Liver (tissue), 9 donors: ENCODE results near the gene EXOC5. TPM values are rescaled to one million over a fixed set of nuclear protein-coding genes. Genes with fewer than 3 reads are reported as not detected.

Source experiments
- DNase-seq: peaks from one replicate; pipeline ENCODE4 v3.0.0-alpha.2; 2017; ENCODE audit warnings: low spot score
- H3K27ac ChIP-seq, 2 donors: one replicate each; pipeline ENCODE4 v1.7.0; 2013; ENCODE audit warnings: inconsistent platforms in 2 of 2, low read length in 2 of 2, control low read depth in 1 of 2, low read depth in 1 of 2, mild to moderate bottlenecking in 1 of 2
- H3K27me3 ChIP-seq, 4 donors: one replicate each; pipeline versions ENCODE4 v1.6.1 to v1.7.0; 2013; ENCODE audit warnings: low read length in 3 of 4, inconsistent platforms in 1 of 4, mild to moderate bottlenecking in 1 of 4, moderate library complexity in 1 of 4; ENCODE audit not compliant: control insufficient read depth in 4 of 4, insufficient read depth in 4 of 4
- H3K36me3 ChIP-seq, 4 donors: one replicate each; pipeline versions ENCODE4 v1.6.1 to v1.7.0; 2013; ENCODE audit warnings: low read length in 3 of 4, mild to moderate bottlenecking in 3 of 4, low read depth in 1 of 4, moderate library complexity in 1 of 4; ENCODE audit not compliant: control insufficient read depth in 4 of 4, insufficient read depth in 3 of 4
- H3K4me1 ChIP-seq, 4 donors: one replicate each; pipeline versions ENCODE4 v1.6.1 to v1.7.0; 2013; ENCODE audit warnings: low read length in 3 of 4, mild to moderate bottlenecking in 3 of 4, moderate library complexity in 1 of 4; ENCODE audit not compliant: control insufficient read depth in 4 of 4, insufficient read depth in 4 of 4
- H3K4me3 ChIP-seq, 3 donors: one replicate each; pipeline versions ENCODE4 v1.6.1 to v1.7.0; 2013; ENCODE audit warnings: low read length in 3 of 3, control low read depth in 1 of 3, low read depth in 1 of 3, mild to moderate bottlenecking in 1 of 3
- H3K9ac ChIP-seq, 2 donors: one replicate each; pipeline ENCODE4 v1.7.0; 2013; ENCODE audit warnings: low read length in 2 of 2, mild to moderate bottlenecking in 2 of 2, moderate library complexity in 2 of 2, control low read depth in 1 of 2, low read depth in 1 of 2
- H3K9me3 ChIP-seq, 4 donors: one replicate each; pipeline versions ENCODE4 v1.6.1 to v1.7.0; 2013; ENCODE audit warnings: low read length in 3 of 4; ENCODE audit not compliant: control insufficient read depth in 4 of 4
- ATF3 ChIP-seq: IDR thresholded peaks from 2 replicates; pipeline ENCODE4 v1.6.1; 2016; ENCODE audit warnings: antibody characterized with exemption
- CTCF ChIP-seq: fragments of 150-350 bp; IDR thresholded peaks from 2 replicates; pipeline ENCODE4 v1.5.1; 2017; ENCODE audit warnings: improper control_type of control experiment, low read depth, low read length; ENCODE audit not compliant: missing input control
- EGR1 ChIP-seq, 2 donors: IDR thresholded peaks; 2 replicates each; pipeline ENCODE4 v1.6.1; 2016 to 2018; ENCODE audit warnings: antibody characterized with exemption in 2 of 2, low read depth in 2 of 2
- FOXA1 ChIP-seq: IDR thresholded peaks from 2 replicates; pipeline ENCODE4 v1.6.1; 2016; ENCODE audit warnings: antibody characterized with exemption
- FOXA2 ChIP-seq: IDR thresholded peaks from 2 replicates; pipeline ENCODE4 v1.6.1; 2016; ENCODE audit warnings: antibody characterized with exemption
- GABPA ChIP-seq, 2 donors: IDR thresholded peaks in 1 of 2; conservative IDR thresholded peaks in 1 of 2; 2 replicates each; pipeline ENCODE4 v1.6.1; 2016; ENCODE audit warnings: antibody characterized with exemption in 2 of 2, mild to moderate bottlenecking in 1 of 2, moderate library complexity in 1 of 2
- HNF4A ChIP-seq, 2 donors: conservative IDR thresholded peaks; 2 replicates each; pipeline ENCODE4 v1.6.1; 2016; ENCODE audit warnings: antibody characterized with exemption in 2 of 2, mild to moderate bottlenecking in 2 of 2
- JUND ChIP-seq, 2 donors: IDR thresholded peaks; 2 replicates each; pipeline ENCODE4 v1.6.1; 2016; ENCODE audit warnings: antibody characterized with exemption in 2 of 2
- MAX ChIP-seq: IDR thresholded peaks from 2 replicates; pipeline ENCODE4 v1.6.1; 2016; ENCODE audit warnings: antibody characterized with exemption
- NR2F2 ChIP-seq: IDR thresholded peaks from 2 replicates; pipeline ENCODE4 v1.6.1; 2016; ENCODE audit warnings: antibody characterized with exemption
- REST ChIP-seq: IDR thresholded peaks from 2 replicates; pipeline ENCODE4 v1.6.1; 2016; ENCODE audit warnings: antibody characterized with exemption, mild to moderate bottlenecking
- RXRA ChIP-seq, 2 donors: IDR thresholded peaks; 2 replicates each; pipeline ENCODE4 v1.6.1; 2017 to 2018; ENCODE audit warnings: antibody characterized with exemption in 2 of 2, mild to moderate bottlenecking in 1 of 2
- SP1 ChIP-seq: IDR thresholded peaks from 2 replicates; pipeline ENCODE4 v1.6.1; 2018; ENCODE audit warnings: antibody characterized with exemption, mild to moderate bottlenecking
- TAF1 ChIP-seq: conservative IDR thresholded peaks from 2 replicates; pipeline ENCODE4 v1.6.1; 2016; ENCODE audit warnings: antibody characterized with exemption, mild to moderate bottlenecking
- YY1 ChIP-seq: IDR thresholded peaks from 2 replicates; pipeline ENCODE4 v1.6.1; 2016; ENCODE audit warnings: antibody characterized with exemption, mild to moderate bottlenecking
- ZBTB33 ChIP-seq: IDR thresholded peaks from 2 replicates; pipeline ENCODE4 v1.6.1; 2016; ENCODE audit warnings: antibody characterized with exemption
- WGBS: extraction: QIAGEN DNeasy Blood & Tissue Kit; methylation state at CpG from one replicate; pipeline ENCODE4 v1.1.7; 2013; 5-methylcytosine and 5-hydroxymethylcytosine counted together
- polyA plus RNA-seq, 2 donors: library from polyadenylated mRNA; stranded (reverse) in 1 of 2; unstranded in 1 of 2; fragments of 200-250 nt in 1 of 2; fragments of >200 nt in 1 of 2; fragmentation: Nextera tagmentation in 1 of 2; extraction: Ambion mirVana in 1 of 2; gene quantifications; one replicate each; pipeline versions ENCODE4 v1.2.1 to v1.2.3, GENCODE V29; 2013 to 2015
- total RNA-seq, 2 donors: library from RNA; depleted of rRNA; stranded (reverse); fragments of >200 nt; gene quantifications; one replicate each; pipeline ENCODE4 v1.2.3, GENCODE V29; 2014
- donor health status: healthy.
- donor health status: healthy.
- donor health status: healthy.
- donor health status: healthy.
- donor health status: healthy.

The EXOC5 gene
- total and polyA plus RNA-seq, 4 donors = 7.9 to 28.9 (median 20.8) TPM

GRCh38 chr14:57277062-57277461 lies 8.4 kb upstream of the EXOC5 start:
- H3K36me3 ChIP-seq = peaks cover 3 to 27% (median 12%) of the 10 kb centered on the region in 4 donors
- WGBS = 97% methylated on average over 3 of the region's 3 CpGs
- no peaks in the 10 kb centered on the region for H3K27me3 ChIP-seq
- no peak for DNase-seq
- no peak for TF ChIP-seq NR2F2
- no peak for TF ChIP-seq HNF4A (conservative IDR thresholded peaks at IDR 0.05)
- no peak for TF ChIP-seq ZBTB33
- no peak for TF ChIP-seq RXRA (IDR thresholded peaks at IDR 0.05)
- no peak for TF ChIP-seq CTCF
- TF ChIP-seq YY1 = no peak
- no peak for TF ChIP-seq FOXA2
- no peak for TF ChIP-seq GABPA (IDR thresholded peaks at IDR 0.05 in 1 of 2, conservative IDR thresholded peaks at IDR 0.05 in 1 of 2)
- no peak for TF ChIP-seq SP1
- no peak for TF ChIP-seq FOXA1
- no peak for TF ChIP-seq EGR1 (IDR thresholded peaks at IDR 0.05; ENCODE audit: low read depth in 2 of 2)
- no peak for TF ChIP-seq JUND (IDR thresholded peaks at IDR 0.05)
- TF ChIP-seq REST = no peak
- TF ChIP-seq TAF1 = no peak
- no peak for TF ChIP-seq MAX
- no peak for TF ChIP-seq ATF3
- no peak overlapping the region for H3K27ac ChIP-seq
- peaks cover 0 to 10% (median 3%) of the 10 kb centered on the region in 4 donors for H3K4me1 ChIP-seq
- no peaks in the 10 kb centered on the region for H3K9me3 ChIP-seq
- H3K9ac ChIP-seq = no peak overlapping the region
- H3K4me3 ChIP-seq = no peak overlapping the region
